Activated T-cell treated with anti-CD3 and anti-CD28 coated beads, Interleukin-2, amount 50 U/mL, for 24 hours (primary cell): Measurements from ENCODE around the gene C6orf89.

ENCODE experiments used
- DNase-seq: peaks from one replicate; pipeline ENCODE4 v3.0.0-alpha.2; 2020
- H3K27ac Mint-ChIP-seq: 2 replicates; pipeline ENCODE4 v1.8.0; 2020; ENCODE audit warnings: mild to moderate bottlenecking, mixed read lengths
- H3K27me3 Mint-ChIP-seq: 2 replicates; pipeline ENCODE4 v1.8.0; 2020; ENCODE audit warnings: mixed read lengths
- H3K36me3 Mint-ChIP-seq: 2 replicates; pipeline ENCODE4 v1.8.0; 2020; ENCODE audit warnings: low read depth, mixed read lengths
- H3K4me1 Mint-ChIP-seq: 2 replicates; pipeline ENCODE4 v1.8.0; 2020; ENCODE audit warnings: low read depth, mixed read lengths
- H3K4me3 Mint-ChIP-seq: 2 replicates; pipeline ENCODE4 v1.8.0; 2020; ENCODE audit warnings: mild to moderate bottlenecking, moderate library complexity, mixed read lengths
- H3K9me3 Mint-ChIP-seq: 2 replicates; pipeline ENCODE4 v1.8.0; 2020; ENCODE audit warnings: mixed read lengths

The C6orf89 gene

DNA sequence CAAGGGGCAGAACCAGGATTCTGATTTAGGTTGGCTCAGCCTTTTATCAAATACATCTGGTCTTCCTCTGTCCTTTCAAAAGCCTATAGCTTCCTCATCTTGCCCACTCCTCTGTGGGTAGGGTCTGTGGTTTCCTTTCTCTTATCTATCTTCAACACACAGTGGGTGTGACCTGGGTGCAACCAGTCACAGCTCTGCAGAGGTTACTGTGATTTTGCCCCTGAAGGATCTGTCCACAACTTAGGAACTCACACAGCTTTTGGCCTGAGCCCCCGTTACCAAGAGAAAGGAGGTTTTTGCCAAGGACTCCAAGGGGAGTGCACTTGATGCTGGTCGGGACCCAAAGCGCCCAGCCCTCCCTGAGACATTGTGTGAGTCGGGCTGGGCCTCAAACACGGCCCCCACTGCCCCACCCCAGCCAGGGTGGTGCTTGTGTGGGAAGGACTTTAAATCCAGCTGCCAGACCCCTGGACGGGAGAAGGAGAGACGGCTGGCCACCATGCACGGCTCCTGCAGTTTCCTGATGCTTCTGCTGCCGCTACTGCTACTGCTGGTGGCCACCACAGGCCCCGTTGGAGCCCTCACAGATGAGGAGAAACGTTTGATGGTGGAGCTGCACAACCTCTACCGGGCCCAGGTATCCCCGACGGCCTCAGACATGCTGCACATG, 68.6 kb downstream of the C6orf89 start, which contains the start of gene PI16:
PI16 (plus strand) TSS at position 477 of the 670 bp plus-strand sequence; CDS start at position 500, 23 bp downstream.
- H3K4me1 Mint-ChIP-seq, result peaks cover 47% of the 10 kb centered on the region
- H3K27me3 Mint-ChIP-seq, result no peaks in the 10 kb centered on the region
- DNase-seq, result no peak
- no peaks in the 10 kb centered on the region for H3K36me3 Mint-ChIP-seq
- peak within 1 kb of the TSS; percentile 45 for H3K4me3 Mint-ChIP-seq
- peak within 1 kb of the TSS; percentile 48 for H3K27ac Mint-ChIP-seq
- no peaks in the 10 kb centered on the region for H3K9me3 Mint-ChIP-seq

DNA sequence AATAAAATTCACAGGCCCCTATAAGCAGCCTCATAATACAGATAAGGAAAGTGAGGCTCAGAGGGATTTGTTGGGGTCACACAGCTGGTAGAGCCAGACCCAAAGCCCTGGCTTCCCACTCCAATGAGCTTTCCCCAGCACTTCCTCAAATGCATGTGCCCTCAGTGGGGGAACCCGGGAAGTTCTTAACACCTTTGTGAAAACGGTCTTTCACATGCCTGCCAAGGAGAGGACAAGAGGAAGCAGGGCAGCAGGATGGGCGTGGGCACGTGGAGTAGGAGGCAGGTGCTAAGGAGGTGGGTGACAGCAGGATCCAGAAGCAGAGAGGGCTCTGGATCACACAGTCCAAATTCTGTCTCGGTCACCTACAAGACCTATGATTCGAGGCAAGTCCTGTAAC, 69.4 kb downstream of the C6orf89 start:
- peak; percentile 32 for DNase-seq
- Mint-ChIP-seq H3K27ac (peak overlapping the region; percentile 48), H3K9me3 (no peaks in the 10 kb centered on the region), H3K36me3 (no peaks in the 10 kb centered on the region), H3K4me3 (peak overlapping the region; percentile 45), H3K27me3 (no peaks in the 10 kb centered on the region), H3K4me1 (peaks cover 42% of the 10 kb centered on the region)

DNA sequence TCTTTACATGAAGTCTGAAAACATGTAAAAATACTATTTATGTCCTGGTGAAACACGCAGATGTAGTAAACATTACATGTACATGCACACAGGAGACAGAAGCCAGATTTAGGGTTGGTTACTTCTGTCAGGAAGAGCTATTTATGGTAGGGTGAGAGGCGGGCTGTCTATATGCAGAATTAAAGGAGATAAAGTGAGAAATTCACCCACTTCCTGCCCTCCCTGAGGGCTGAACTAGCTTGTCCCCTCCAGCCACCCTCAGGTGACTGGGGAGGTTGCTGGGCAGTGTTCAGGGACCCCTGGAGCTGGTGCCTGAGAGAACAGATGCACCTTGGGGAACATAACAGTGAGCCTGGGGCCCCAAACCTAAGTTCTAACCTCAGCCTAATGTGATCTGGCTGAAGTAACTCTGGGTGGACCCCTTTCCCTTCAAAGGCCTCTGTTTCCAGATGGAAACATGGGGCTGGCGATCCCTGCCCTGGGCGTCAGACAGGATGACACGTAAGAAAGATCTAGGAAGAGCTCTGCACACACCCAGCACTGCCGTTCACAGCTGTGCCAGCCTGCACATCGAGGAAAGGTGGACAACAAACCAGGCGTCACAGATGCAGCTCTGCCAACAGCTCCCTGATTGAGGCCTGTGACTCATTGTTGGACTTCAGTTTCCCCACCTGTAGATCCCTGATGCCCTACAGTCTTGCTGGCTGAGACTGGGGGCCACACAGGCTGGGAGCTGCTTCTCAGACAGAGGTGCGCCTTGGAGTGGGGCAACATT, 70.1 kb downstream of the C6orf89 start:
- Mint-ChIP-seq H3K27me3 (no peaks in the 10 kb centered on the region), H3K4me3 (no peak overlapping the region), H3K9me3 (no peaks in the 10 kb centered on the region), H3K36me3 (no peaks in the 10 kb centered on the region), H3K4me1 (peaks cover 47% of the 10 kb centered on the region), H3K27ac (peak overlapping the region; percentile 48)
- peak; percentile 34 for DNase-seq

DNA sequence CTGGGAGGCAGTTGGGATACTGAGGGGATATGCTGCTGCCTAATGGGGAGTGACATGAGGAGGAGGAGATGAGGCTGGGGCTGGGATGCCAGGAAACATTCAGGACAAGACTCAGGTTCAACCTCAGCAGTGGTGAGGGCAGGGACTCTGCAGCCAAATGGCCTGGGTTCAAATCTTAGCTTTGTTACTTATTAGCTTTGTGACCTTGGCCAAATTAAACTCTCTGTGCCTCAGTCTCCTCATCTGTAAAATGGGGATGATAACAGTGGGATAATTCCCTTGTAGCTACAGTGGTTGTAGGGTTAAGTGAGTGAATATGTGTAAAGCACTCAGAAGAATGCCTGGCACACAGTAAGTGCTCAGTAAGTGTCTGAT, 70.7 kb downstream of the C6orf89 start:
- Mint-ChIP-seq H3K27ac (peak overlapping the region; percentile 15), H3K4me1 (peaks cover 52% of the 10 kb centered on the region), H3K36me3 (no peaks in the 10 kb centered on the region), H3K9me3 (no peaks in the 10 kb centered on the region), H3K4me3 (no peak overlapping the region), H3K27me3 (no peaks in the 10 kb centered on the region)
- DNase-seq, result no peak

DNA sequence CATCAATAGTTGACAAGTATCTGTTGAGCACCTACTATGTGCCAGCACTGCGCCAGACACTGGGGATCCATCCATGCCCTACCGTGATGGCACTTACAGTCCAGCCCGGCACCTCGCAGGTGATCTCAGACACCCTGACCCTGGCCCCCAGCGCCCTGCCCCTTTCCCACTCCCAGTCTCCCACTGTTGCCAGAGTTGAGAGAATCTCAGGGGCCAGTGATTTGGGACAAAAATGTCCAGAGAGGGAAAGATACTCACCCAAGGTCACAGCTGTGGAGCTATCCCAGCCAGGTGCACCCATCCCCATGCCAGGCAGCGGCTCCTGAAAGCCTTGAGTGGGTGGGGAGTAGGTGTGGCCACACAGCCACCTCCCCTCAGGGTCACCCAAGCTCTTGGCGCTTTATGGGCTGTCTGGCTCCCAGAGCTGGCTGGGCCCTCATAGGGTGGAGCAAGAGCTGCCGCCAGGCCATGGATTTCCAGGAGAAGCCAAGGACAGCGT, 72.1 kb downstream of the C6orf89 start:
- Mint-ChIP-seq H3K36me3 (no peaks in the 10 kb centered on the region), H3K27ac (no peak overlapping the region)

DNA sequence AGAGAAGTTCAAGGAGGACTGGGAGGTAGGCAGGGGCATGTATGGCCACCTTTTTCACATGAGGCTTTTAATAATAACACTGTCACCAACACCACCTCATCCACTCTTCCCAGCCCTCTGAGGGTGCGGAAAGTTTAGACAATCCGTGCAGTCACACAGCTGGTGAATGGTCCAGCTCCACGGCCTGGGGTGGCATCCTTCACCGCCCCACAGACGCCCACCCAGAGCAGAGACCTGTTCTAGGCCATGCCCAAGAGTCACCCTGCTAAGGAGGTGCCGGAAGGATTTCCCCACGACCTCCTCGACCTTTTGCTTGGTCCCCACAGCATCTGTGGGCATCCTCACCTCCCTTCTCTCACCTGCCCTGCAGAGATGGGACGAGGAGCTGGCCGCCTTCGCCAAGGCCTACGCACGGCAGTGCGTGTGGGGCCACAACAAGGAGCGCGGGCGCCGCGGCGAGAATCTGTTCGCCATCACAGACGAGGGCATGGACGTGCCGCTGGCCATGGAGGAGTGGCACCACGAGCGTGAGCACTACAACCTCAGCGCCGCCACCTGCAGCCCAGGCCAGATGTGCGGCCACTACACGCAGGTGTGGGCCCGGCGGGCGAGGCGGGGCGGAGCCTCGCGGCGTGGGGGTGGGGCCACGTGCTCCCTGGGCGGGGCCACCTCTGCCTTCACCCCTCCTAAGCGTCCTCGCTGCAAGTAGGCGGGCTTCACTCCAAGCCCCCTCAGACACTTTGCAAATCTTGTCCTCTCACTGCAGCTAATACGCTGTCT, 73.2 kb downstream of the C6orf89 start:
- Mint-ChIP-seq H3K27me3 (no peaks in the 10 kb centered on the region), H3K9me3 (no peaks in the 10 kb centered on the region), H3K4me3 (no peak overlapping the region), H3K36me3 (no peaks in the 10 kb centered on the region), H3K4me1 (peaks cover 60% of the 10 kb centered on the region), H3K27ac (no peak overlapping the region)
- DNase-seq, result peak; percentile 8

More for the DNA sequence above, 72.1 kb downstream of the C6orf89 start:
- Mint-ChIP-seq H3K9me3 (no peaks in the 10 kb centered on the region), H3K27me3 (no peaks in the 10 kb centered on the region), H3K4me1 (peaks cover 56% of the 10 kb centered on the region), H3K4me3 (no peak overlapping the region)
- DNase-seq, result peak; percentile 20

DNA sequence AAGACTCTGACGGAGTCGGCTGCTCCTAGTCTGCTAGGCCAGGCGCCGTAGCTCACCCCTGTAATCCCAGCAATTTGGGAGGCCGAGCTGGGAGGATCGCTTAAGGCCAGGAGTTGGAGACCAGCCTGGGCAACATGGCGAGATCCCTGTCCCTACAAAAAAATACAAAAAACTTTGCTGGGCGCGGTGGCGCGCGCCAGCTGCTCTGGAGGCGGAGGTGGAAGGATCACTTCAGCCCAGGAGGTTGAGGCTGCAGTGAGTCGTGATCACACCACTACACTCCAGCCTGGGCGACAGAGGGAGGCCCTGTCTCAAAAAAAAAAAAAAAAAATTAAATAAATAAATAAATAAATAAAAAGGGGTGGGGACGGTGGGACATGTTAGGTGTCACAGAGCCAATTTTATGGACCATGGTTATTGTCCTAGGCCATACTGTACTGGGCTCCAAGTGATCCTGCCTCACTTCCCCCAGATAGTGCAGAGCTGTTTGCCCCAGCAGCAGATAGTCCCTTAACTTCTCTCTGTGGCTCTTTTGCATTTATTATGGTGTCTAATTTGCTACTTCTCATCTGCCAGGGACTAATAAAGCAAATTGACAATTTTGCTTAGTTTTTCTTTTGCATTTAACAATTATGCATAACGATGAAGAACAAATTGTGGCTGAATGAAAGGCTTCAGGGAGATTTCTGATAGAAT, 74.0 kb downstream of the C6orf89 start:
- Mint-ChIP-seq H3K27me3 (no peaks in the 10 kb centered on the region), H3K27ac (peak overlapping the region; percentile 14)

DNA sequence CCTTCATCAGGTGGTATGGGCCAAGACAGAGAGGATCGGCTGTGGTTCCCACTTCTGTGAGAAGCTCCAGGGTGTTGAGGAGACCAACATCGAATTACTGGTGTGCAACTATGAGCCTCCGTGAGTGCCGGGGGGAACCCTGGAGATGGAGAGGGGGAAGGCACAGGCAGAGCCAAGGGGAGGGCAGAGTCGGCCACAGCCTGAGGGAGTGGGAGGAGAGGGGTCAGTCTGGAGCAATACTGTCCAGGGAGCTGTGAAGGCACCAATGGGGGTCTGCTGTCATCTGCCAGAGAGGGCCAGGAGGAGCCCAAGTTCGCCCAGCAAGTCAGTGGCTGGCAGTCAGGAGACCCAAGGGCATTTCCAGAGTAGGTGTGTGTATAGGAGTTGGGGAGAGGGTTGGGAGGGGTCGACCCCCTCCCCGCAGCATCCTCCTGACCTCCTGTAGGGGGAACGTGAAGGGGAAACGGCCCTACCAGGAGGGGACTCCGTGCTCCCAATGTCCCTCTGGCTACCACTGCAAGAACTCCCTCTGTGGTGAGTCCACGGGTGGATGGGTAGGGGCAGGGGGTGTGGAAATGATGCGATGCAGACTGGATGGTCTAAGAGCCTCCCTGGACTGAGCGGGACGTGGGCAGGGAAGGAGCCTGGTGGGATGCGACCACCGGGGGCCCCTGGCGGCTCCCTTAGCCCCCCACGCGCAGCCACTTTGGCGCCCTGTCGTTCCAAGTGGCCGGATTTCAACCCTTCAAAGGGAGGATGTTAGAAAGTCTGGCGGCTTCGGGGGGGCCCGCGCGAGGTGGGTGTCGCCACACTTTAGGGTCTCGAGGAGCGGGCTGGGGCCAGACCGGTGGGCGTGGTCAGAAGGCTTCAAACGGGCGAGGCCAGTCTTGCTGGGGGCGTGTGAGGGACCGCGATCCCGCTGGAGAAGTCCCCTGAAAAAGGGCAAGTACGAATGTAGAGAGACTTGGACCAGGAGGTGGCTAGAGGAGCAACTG, 76.0 kb downstream of the C6orf89 start:
- Mint-ChIP-seq H3K36me3 (peaks cover 11% of the 10 kb centered on the region), H3K9me3 (no peaks in the 10 kb centered on the region), H3K4me3 (no peak overlapping the region), H3K4me1 (peaks cover 50% of the 10 kb centered on the region), H3K27ac (peak overlapping the region; percentile 44), H3K27me3 (no peaks in the 10 kb centered on the region)
- no peak for DNase-seq

More for the DNA sequence above, 74.0 kb downstream of the C6orf89 start:
- no peaks in the 10 kb centered on the region for H3K36me3 Mint-ChIP-seq
- no peaks in the 10 kb centered on the region for H3K9me3 Mint-ChIP-seq
- no peak overlapping the region for H3K4me3 Mint-ChIP-seq
- no peak for DNase-seq
- peaks cover 60% of the 10 kb centered on the region for H3K4me1 Mint-ChIP-seq

DNA sequence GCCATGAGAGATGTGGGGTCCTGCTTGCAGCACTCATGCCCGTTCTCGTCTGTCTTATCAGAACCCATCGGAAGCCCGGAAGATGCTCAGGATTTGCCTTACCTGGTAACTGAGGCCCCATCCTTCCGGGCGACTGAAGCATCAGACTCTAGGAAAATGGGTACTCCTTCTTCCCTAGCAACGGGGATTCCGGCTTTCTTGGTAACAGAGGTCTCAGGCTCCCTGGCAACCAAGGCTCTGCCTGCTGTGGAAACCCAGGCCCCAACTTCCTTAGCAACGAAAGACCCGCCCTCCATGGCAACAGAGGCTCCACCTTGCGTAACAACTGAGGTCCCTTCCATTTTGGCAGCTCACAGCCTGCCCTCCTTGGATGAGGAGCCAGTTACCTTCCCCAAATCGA, 77.1 kb downstream of the C6orf89 start:
- H3K27me3 Mint-ChIP-seq, result no peaks in the 10 kb centered on the region
- peak overlapping the region; percentile 51 for H3K27ac Mint-ChIP-seq
- H3K36me3 Mint-ChIP-seq, result peaks cover 22% of the 10 kb centered on the region
- peak overlapping the region; percentile 31 for H3K4me3 Mint-ChIP-seq
- H3K4me1 Mint-ChIP-seq, result peaks cover 49% of the 10 kb centered on the region
- DNase-seq, result peak; percentile 83
- no peaks in the 10 kb centered on the region for H3K9me3 Mint-ChIP-seq

DNA sequence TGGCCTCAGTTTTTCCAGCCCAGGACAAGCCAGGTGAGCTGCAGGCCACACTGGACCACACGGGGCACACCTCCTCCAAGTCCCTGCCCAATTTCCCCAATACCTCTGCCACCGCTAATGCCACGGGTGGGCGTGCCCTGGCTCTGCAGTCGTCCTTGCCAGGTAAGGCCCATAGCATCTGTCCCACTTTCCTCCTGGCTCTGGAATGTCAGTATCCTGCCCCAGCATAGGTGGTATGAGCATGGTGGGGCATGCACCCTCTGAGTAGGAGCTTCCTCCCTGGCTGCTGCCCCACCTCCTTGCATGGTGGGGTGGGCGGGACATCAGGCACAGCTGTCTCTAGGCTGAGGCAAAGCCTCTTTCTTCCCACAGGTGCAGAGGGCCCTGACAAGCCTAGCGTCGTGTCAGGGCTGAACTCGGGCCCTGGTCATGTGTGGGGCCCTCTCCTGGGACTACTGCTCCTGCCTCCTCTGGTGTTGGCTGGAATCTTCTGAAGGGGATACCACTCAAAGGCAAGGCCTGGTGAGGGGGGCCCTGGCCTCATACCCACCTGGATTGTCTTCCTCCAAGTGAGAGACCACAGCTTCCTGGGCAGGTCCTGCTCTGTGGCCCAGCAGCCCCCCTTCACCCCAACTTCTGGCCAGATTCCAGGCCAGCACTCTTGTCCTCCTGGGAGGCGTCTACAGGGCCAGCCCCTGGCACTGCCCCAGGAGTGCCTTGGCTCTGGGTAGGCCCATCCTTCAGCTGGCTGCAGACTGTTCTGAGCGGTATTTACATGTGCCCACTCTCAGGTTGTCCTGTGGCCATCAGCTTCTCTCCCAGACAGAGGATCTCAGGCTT, 77.9 kb downstream of the C6orf89 start:
- Mint-ChIP-seq H3K27ac (peak overlapping the region; percentile 57), H3K4me1 (peaks cover 52% of the 10 kb centered on the region), H3K9me3 (no peaks in the 10 kb centered on the region), H3K27me3 (no peaks in the 10 kb centered on the region), H3K4me3 (no peak overlapping the region), H3K36me3 (peaks cover 30% of the 10 kb centered on the region)
- DNase-seq, result no peak

DNA sequence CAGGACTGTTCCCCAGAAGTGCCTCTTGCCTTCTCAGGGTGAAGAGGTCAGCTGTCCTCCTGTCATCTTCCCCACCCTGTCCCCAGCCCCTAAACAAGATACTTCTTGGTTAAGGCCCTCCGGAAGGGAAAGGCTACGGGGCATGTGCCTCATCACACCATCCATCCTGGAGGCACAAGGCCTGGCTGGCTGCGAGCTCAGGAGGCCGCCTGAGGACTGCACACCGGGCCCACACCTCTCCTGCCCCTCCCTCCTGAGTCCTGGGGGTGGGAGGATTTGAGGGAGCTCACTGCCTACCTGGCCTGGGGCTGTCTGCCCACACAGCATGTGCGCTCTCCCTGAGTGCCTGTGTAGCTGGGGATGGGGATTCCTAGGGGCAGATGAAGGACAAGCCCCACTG, 78.6 kb downstream of the C6orf89 start:
- peaks cover 52% of the 10 kb centered on the region for H3K4me1 Mint-ChIP-seq
- no peaks in the 10 kb centered on the region for H3K27me3 Mint-ChIP-seq
- peaks cover 37% of the 10 kb centered on the region for H3K36me3 Mint-ChIP-seq
- H3K4me3 Mint-ChIP-seq, result no peak overlapping the region
- no peaks in the 10 kb centered on the region for H3K9me3 Mint-ChIP-seq
- peak overlapping the region; percentile 69 for H3K27ac Mint-ChIP-seq
- no peak for DNase-seq

DNA sequence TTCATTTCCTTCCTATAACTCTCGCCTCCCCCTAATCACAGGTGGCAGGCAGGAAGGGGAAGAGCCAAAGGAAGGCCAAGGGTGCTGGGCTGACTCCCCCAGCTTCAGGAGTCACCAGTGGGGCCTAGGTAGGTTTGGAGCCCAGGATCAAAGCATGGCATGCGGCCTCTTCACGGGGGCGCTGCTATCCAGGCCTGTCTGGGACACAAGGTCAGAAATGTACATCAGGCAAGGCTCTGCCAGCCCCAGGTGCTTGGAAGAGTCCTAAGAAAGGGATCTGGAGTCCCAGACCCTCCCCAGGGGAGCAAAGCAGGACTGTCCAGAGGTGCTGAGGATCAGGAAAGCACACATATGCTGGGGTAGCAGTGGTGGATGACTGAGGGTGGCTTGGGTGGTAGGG, 79.2 kb downstream of the C6orf89 start:
- no peak for DNase-seq
- Mint-ChIP-seq H3K4me3 (no peak overlapping the region), H3K9me3 (no peaks in the 10 kb centered on the region), H3K36me3 (peaks cover 42% of the 10 kb centered on the region), H3K27me3 (no peaks in the 10 kb centered on the region), H3K27ac (peak overlapping the region; percentile 69), H3K4me1 (peaks cover 52% of the 10 kb centered on the region)
